GM18498 (cell line): ENCODE measurements around the gene SPATA16.
"Not testable (repeated sequence)": the region's sequence is repeated elsewhere in the genome, so short reads cannot be mapped to it uniquely, and the experiment has no call there.

Experiments
- ATAC-seq: cut with Tn5 transposase; IDR thresholded peaks from one replicate; pipeline ENCODE4 v1.9.1; 2021; ENCODE audit warnings: mild to moderate bottlenecking, moderate library complexity; ENCODE audit not compliant: unreplicated experiment

Gene SPATA16

GRCh38 chr3:172960626-172961182, 180.3 kb downstream of the SPATA16 start:
- ATAC-seq = not testable (repeated sequence)

GRCh38 chr3:172958565-172958964, 182.5 kb downstream of the SPATA16 start:
- no peak for ATAC-seq

GRCh38 chr3:172953571-172953970, 187.5 kb downstream of the SPATA16 start:
- ATAC-seq = no peak

- no peak for ATAC-seq
Observed at GRCh38 chr3:172951511-172951910, 189.5 kb downstream of the SPATA16 start.

GRCh38 chr3:172946061-172946460, 195.0 kb downstream of the SPATA16 start:
- ATAC-seq = no peak

GRCh38 chr3:172939651-172940293, 201.3 kb downstream of the SPATA16 start:
- no peak for ATAC-seq

GRCh38 chr3:172938788-172939187, 202.2 kb downstream of the SPATA16 start:
- ATAC-seq = no peak

- no peak for ATAC-seq
Observed at GRCh38 chr3:172931746-172932285, 209.2 kb downstream of the SPATA16 start.

GRCh38 chr3:172929451-172929850, 211.6 kb downstream of the SPATA16 start:
- no peak for ATAC-seq

GRCh38 chr3:172924546-172924945, 216.5 kb downstream of the SPATA16 start:
- no peak for ATAC-seq

- no peak for ATAC-seq
Observed at GRCh38 chr3:172919297-172919683, 221.7 kb downstream of the SPATA16 start.

GRCh38 chr3:172918568-172919296, 222.3 kb downstream of the SPATA16 start:
- no peak for ATAC-seq

- no peak for ATAC-seq
Observed at GRCh38 chr3:172918165-172918564, 222.9 kb downstream of the SPATA16 start.

- no peak for ATAC-seq
Observed at GRCh38 chr3:172915911-172916514, 225.0 kb downstream of the SPATA16 start.

- ATAC-seq = no peak
Observed at GRCh38 chr3:172914854-172915253, 226.2 kb downstream of the SPATA16 start.

GRCh38 chr3:172913911-172914655, 227.0 kb downstream of the SPATA16 start:
- no peak for ATAC-seq

- no peak for ATAC-seq
Observed at GRCh38 chr3:172911142-172911541, 229.9 kb downstream of the SPATA16 start.

GRCh38 chr3:172908771-172909270, 232.2 kb downstream of the SPATA16 start:
- no peak for ATAC-seq

GRCh38 chr3:172905451-172905850, 235.6 kb downstream of the SPATA16 start:
- ATAC-seq = no peak

GRCh38 chr3:172904711-172905373, 236.2 kb downstream of the SPATA16 start:
- no peak for ATAC-seq
